ENCODE data around the gene C7orf57. TPM values are rescaled to one million over a fixed set of nuclear protein-coding genes. Genes with fewer than 3 reads are reported as not detected.

Gene C7orf57
- total RNA-seq, 1 donor from 2014 or later, result not detected

- Mint-ChIP-seq H3K27ac (ENCODE audit: unreplicated experiment) (no peak overlapping the region), H3K36me3 (ENCODE audit: unreplicated experiment) (no peaks in the 10 kb centered on the region), H3K4me3 (ENCODE audit: unreplicated experiment) (no peak overlapping the region), H3K9me3 (ENCODE audit: unreplicated experiment) (peaks cover 2% of the 10 kb centered on the region), H3K4me1 (ENCODE audit: low read depth, unreplicated experiment) (no peaks in the 10 kb centered on the region), H3K27me3 (ENCODE audit: unreplicated experiment) (no peaks in the 10 kb centered on the region)
- no peak for TF ChIP-seq CTCF (IDR thresholded peaks at IDR 0.05; ENCODE audit: partially characterized antibody, unreplicated experiment)
- DNase-seq, result no peak
Observed at GRCh38 chr7:48059706-48060105, 24.4 kb downstream of the C7orf57 start.

- Mint-ChIP-seq H3K27ac (ENCODE audit: unreplicated experiment) (no peak overlapping the region), H3K4me1 (ENCODE audit: low read depth, unreplicated experiment) (no peaks in the 10 kb centered on the region), H3K27me3 (ENCODE audit: unreplicated experiment) (no peaks in the 10 kb centered on the region), H3K36me3 (ENCODE audit: unreplicated experiment) (no peaks in the 10 kb centered on the region), H3K4me3 (ENCODE audit: unreplicated experiment) (no peak overlapping the region), H3K9me3 (ENCODE audit: unreplicated experiment) (peaks cover 2% of the 10 kb centered on the region)
- no peak for TF ChIP-seq CTCF (IDR thresholded peaks at IDR 0.05; ENCODE audit: partially characterized antibody, unreplicated experiment)
- no peak for DNase-seq
Observed at GRCh38 chr7:48063985-48064384, 28.6 kb downstream of the C7orf57 start.

GRCh38 chr7:48067475-48067874 is 32.1 kb downstream of the C7orf57 start:
- no peak for TF ChIP-seq CTCF (IDR thresholded peaks at IDR 0.05; ENCODE audit: partially characterized antibody, unreplicated experiment)
- Mint-ChIP-seq H3K9me3 (ENCODE audit: unreplicated experiment) (peaks cover 2% of the 10 kb centered on the region), H3K4me3 (ENCODE audit: unreplicated experiment) (no peak overlapping the region), H3K4me1 (ENCODE audit: low read depth, unreplicated experiment) (no peaks in the 10 kb centered on the region), H3K27me3 (ENCODE audit: unreplicated experiment) (no peaks in the 10 kb centered on the region), H3K27ac (ENCODE audit: unreplicated experiment) (no peak overlapping the region), H3K36me3 (ENCODE audit: unreplicated experiment) (peaks cover 7% of the 10 kb centered on the region)
- no peak for DNase-seq

GRCh38 chr7:48074204-48074654 is 38.9 kb downstream of the C7orf57 start:
- no peaks in the 10 kb centered on the region for H3K27me3 Mint-ChIP-seq (ENCODE audit: unreplicated experiment)
- peaks cover 7% of the 10 kb centered on the region for H3K36me3 Mint-ChIP-seq (ENCODE audit: unreplicated experiment)
- TF ChIP-seq CTCF (IDR thresholded peaks at IDR 0.05; ENCODE audit: partially characterized antibody, unreplicated experiment), result no peak
- H3K9me3 Mint-ChIP-seq (ENCODE audit: unreplicated experiment), result no peaks in the 10 kb centered on the region
- no peak for DNase-seq
- no peaks in the 10 kb centered on the region for H3K4me1 Mint-ChIP-seq (ENCODE audit: low read depth, unreplicated experiment)
- H3K27ac Mint-ChIP-seq (ENCODE audit: unreplicated experiment), result no peak overlapping the region
- no peak overlapping the region for H3K4me3 Mint-ChIP-seq (ENCODE audit: unreplicated experiment)

GRCh38 chr7:48077423-48077822 is 42.1 kb downstream of the C7orf57 start:
- no peaks in the 10 kb centered on the region for H3K36me3 Mint-ChIP-seq (ENCODE audit: unreplicated experiment)
- TF ChIP-seq CTCF (IDR thresholded peaks at IDR 0.05; ENCODE audit: partially characterized antibody, unreplicated experiment), result no peak
- H3K9me3 Mint-ChIP-seq (ENCODE audit: unreplicated experiment), result no peaks in the 10 kb centered on the region
- H3K27me3 Mint-ChIP-seq (ENCODE audit: unreplicated experiment), result no peaks in the 10 kb centered on the region
- no peak overlapping the region for H3K4me3 Mint-ChIP-seq (ENCODE audit: unreplicated experiment)
- no peaks in the 10 kb centered on the region for H3K4me1 Mint-ChIP-seq (ENCODE audit: low read depth, unreplicated experiment)
- H3K27ac Mint-ChIP-seq (ENCODE audit: unreplicated experiment), result no peak overlapping the region
- no peak for DNase-seq
